Stomach (tissue), 9 donors: ENCODE data around the gene CLEC2A. TPM values are rescaled to one million over a fixed set of nuclear protein-coding genes. Genes with fewer than 3 reads are reported as not detected.

Experiments used
- DNase-seq, 2 donors: peaks; one replicate each; pipeline versions ENCODE4 v3.0.0 to v3.0.0-alpha.2; 2013 to 2019
- H3K27ac ChIP-seq, 5 donors: fragments of 200-600 bp in 4 of 5; sonication (generic) in 4 of 5; one replicate each; pipeline ENCODE4 v1.5.1; 2013 to 2019; ENCODE audit warnings: mild to moderate bottlenecking in 1 of 5, moderate library complexity in 1 of 5
- H3K27me3 ChIP-seq, 3 donors: fragments of 200-600 bp; sonication (generic); one replicate each; pipeline ENCODE4 v1.5.1; 2017 to 2019; ENCODE audit warnings: mixed run types in 1 of 3
- H3K36me3 ChIP-seq, 4 donors: fragments of 200-600 bp; sonication (generic); 1 replicate in 3 of 4; 2 replicates in 1 of 4; pipeline ENCODE4 v1.5.1; 2016 to 2019
- H3K4me1 ChIP-seq, 4 donors: fragments of 200-600 bp; sonication (generic); one replicate each; pipeline ENCODE4 v1.5.1; 2016 to 2019
- H3K4me3 ChIP-seq, 4 donors: fragments of 200-600 bp; sonication (generic) in 3 of 4; one replicate each; pipeline ENCODE4 v1.5.1; 2016 to 2019; ENCODE audit warnings: mild to moderate bottlenecking in 1 of 4
- H3K9me3 ChIP-seq, 4 donors: fragments of 200-600 bp; sonication (generic); one replicate each; pipeline ENCODE4 v1.5.1; 2016 to 2019
- EP300 ChIP-seq: sonication (generic); formaldehyde crosslinking; IDR thresholded peaks from one replicate; pipeline ENCODE4 v1.6.1; 2017; ENCODE audit warnings: antibody characterized with exemption
- POLR2A ChIP-seq, 4 donors: fragments of 450-650 bp; IDR thresholded peaks; one replicate each; pipeline ENCODE4 v1.6.1; 2016; ENCODE audit warnings: antibody characterized with exemption in 4 of 4, control low read depth in 2 of 4, mild to moderate bottlenecking in 1 of 4, moderate library complexity in 1 of 4
- POLR2AphosphoS5 ChIP-seq, 3 donors: sonication (generic); formaldehyde crosslinking; IDR thresholded peaks; one replicate each; pipeline ENCODE4 v1.6.1; 2016; ENCODE audit warnings: antibody characterized with exemption in 3 of 3
- WGBS, 5 donors: extraction: QIAGEN DNeasy Blood & Tissue Kit in 3 of 5; methylation state at CpG; one replicate each; pipeline versions ENCODE4 v1.1.5 to v1.1.7; 2013 to 2018; 5-methylcytosine and 5-hydroxymethylcytosine counted together
- intact Hi-C: fragments of 100-400 bp; cut with DNase I; formaldehyde crosslinking; loops from one replicate; pipeline ENCODE4 v1.15.1; 2023; ENCODE audit warnings: low total_unique reads
- polyA plus RNA-seq, 3 donors: library from polyadenylated mRNA; stranded (reverse); fragments of 200-250 nt; gene quantifications; one replicate each; pipeline ENCODE4 v1.2.3, GENCODE V29; 2013
- total RNA-seq, 5 donors: library from RNA; depleted of rRNA; stranded (reverse); fragments of >200 nt; gene quantifications; one replicate each; pipeline versions ENCODE4 v1.1.0 to v1.2.3, GENCODE V29; 2014 to 2016
- TF ChIP-seq, protein P1 (sequence below), 7 experiments: fragments of 450-650 bp in 4 of 7; fragments of 200-600 bp in 3 of 7; sonication (generic) in 3 of 7; IDR thresholded peaks; one replicate each; pipeline ENCODE4 v1.5.1; 2016 to 2019; ENCODE audit warnings: antibody characterized with exemption in 7 of 7, control low read depth in 2 of 7, mild to moderate bottlenecking in 1 of 7
- donor health status: healthy with polysubstance abuse.
- donor health status: Bipolar disorder and iron deficiency.
- donor health status: healthy.

The CLEC2A gene
- total and polyA plus RNA-seq, 8 donors = not detected

DNA sequence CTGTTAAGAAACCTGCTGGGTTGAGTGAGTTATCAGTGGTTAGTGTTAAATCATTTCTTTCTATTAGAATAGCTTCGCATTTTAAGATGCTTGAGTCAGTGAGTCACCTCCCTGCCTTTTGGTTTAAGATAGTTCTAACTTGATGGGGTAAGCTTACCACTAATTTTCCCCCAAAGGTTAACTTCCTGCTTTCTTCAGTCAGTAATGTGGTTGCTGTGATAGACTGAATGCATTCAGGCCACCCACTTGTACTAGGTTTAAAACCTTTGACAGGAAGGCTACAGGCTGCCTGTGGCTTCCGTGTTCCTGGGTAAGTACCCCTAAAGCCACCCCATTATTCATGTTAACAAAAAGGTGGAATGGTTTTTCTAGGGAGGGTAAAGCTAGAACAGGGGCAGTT is 25.3 kb downstream of the CLEC2A start:
- no peaks in the 10 kb centered on the region for H3K4me1 ChIP-seq
- no peak overlapping the region for H3K4me3 ChIP-seq
- H3K27ac ChIP-seq = no peak overlapping the region
- peak in 1 of 2 donors; percentile 33 for DNase-seq
- intact Hi-C loops = loop anchor here (10.0 kb wide), 1 partner anchor 92 kb away; no protein-coding TSS in a partner anchor
- peaks cover 23 to 50% (median 35%) of the 10 kb centered on the region in 4 donors for H3K9me3 ChIP-seq
- WGBS, 5 donors = 68 to 78% (median 76%) methylated on average over 2 of the region's 2 CpGs
- no peak for TF ChIP-seq POLR2A (IDR thresholded peaks at IDR 0.05)
- no peaks in the 10 kb centered on the region for H3K27me3 ChIP-seq
- no peaks in the 10 kb centered on the region for H3K36me3 ChIP-seq

DNA sequence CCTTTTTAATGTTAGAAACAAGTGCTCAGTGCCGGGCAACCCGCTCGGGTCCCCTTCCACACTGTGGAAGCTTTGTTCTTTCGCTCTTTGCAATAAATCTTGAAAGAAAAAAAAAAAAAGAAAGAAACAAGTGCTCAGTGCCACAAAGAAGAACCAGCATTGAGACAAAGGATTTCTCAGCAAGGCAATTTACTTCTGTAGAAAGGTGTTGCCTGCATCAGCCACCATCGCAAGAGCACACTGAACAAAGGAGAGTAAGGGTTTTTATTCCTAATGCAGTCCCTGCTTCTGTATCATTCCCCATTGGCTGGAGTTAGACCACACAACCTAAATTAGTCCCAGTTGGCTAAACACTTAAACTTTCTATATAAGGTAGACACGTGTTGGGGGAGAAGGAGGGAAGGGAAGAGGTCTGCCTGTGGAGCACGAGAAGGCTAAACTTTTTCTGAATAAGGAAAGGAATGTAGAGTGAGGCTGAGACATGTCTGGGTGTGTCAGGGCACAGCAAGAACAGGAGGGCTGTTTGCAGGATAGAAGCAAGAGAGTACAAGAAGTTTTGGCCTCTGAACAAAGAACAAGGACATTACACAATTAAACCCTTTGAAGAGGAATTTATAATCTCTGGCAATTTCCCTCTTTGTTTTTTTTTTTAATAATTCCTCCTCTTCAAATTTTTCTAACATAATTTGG is 29.5 kb downstream of the CLEC2A start:
- Histone ChIP-seq H3K36me3 (no peaks in the 10 kb centered on the region), H3K4me1 (no peaks in the 10 kb centered on the region), H3K27me3 (no peaks in the 10 kb centered on the region), H3K9me3 (peaks cover 7 to 23% (median 15%) of the 10 kb centered on the region in 4 donors), H3K27ac (no peak overlapping the region), H3K4me3 (no peak overlapping the region)
- intact Hi-C loops = loop anchor here (10.0 kb wide), 1 partner anchor 88 kb away; no protein-coding TSS in a partner anchor
- TF ChIP-seq EP300 (no peak), POLR2A (IDR thresholded peaks at IDR 0.05) (no peak), POLR2AphosphoS5 (IDR thresholded peaks at IDR 0.05) (no peak)
- TF ChIP-seq, protein P1, sequence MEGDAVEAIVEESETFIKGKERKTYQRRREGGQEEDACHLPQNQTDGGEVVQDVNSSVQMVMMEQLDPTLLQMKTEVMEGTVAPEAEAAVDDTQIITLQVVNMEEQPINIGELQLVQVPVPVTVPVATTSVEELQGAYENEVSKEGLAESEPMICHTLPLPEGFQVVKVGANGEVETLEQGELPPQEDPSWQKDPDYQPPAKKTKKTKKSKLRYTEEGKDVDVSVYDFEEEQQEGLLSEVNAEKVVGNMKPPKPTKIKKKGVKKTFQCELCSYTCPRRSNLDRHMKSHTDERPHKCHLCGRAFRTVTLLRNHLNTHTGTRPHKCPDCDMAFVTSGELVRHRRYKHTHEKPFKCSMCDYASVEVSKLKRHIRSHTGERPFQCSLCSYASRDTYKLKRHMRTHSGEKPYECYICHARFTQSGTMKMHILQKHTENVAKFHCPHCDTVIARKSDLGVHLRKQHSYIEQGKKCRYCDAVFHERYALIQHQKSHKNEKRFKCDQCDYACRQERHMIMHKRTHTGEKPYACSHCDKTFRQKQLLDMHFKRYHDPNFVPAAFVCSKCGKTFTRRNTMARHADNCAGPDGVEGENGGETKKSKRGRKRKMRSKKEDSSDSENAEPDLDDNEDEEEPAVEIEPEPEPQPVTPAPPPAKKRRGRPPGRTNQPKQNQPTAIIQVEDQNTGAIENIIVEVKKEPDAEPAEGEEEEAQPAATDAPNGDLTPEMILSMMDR (IDR thresholded peaks at IDR 0.05) = no peak
- DNase-seq = no peak
- whole genome bisulfite sequencing, 5 donors = 85 to 94% (median 89%) methylated on average over 7 of the region's 7 CpGs

DNA sequence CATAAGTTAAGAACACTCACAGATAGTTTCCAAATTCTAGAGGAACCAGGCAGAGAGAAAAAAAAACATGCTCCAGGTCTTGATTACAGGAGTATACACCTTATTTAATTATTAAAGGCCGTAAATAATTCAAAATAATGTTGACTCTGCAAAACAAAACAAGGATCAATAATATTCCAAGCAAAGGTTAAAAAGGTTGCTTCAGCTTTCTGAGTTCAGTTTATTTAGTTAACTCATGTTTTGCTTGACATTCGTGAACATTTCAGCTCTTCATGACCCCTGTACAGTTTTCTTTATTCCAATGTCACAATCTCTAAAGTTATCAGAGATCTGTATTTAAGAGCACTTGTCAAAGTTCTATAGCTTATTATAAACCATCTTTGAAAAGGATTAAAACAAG is 31.2 kb downstream of the CLEC2A start:
- Histone ChIP-seq H3K27me3 (no peaks in the 10 kb centered on the region), H3K9me3 (peaks cover 7 to 23% (median 15%) of the 10 kb centered on the region in 4 donors), H3K4me3 (no peak overlapping the region), H3K27ac (no peak overlapping the region), H3K36me3 (no peaks in the 10 kb centered on the region), H3K4me1 (no peaks in the 10 kb centered on the region)
- intact Hi-C loops = loop anchor here (10.0 kb wide), 1 partner anchor 86 kb away; no protein-coding TSS in a partner anchor
- no peak for TF ChIP-seq POLR2A (IDR thresholded peaks at IDR 0.05)
- no peak for TF ChIP-seq EP300
- no peak for TF ChIP-seq POLR2AphosphoS5 (IDR thresholded peaks at IDR 0.05)
- TF ChIP-seq, protein P1 (IDR thresholded peaks at IDR 0.05) = no peak
- no peak for DNase-seq
- WGBS, 5 donors = 54 to 70% (median 60%) methylated on average over 2 of the region's 2 CpGs

DNA sequence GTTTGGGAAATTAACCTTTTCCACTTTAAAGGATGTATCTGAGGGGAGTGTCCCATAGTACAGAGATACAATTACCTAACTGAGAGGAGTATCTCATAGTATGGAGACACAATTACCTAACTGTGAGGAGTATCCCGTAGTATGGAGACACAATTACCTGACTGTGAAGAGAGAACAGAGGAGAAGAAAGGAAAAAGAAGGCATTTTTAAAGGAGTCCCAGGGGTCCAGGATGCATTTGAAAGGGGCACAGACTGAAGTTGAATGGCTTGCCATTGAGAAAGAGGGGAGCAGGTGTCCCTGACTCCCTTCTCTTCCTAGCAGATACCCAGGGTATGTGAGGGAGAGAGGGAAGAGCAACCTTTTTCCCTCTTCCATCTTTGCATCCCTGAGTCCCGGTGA is 33.0 kb downstream of the CLEC2A start:
- DNase-seq = no peak
- Histone ChIP-seq H3K4me3 (no peak overlapping the region), H3K27me3 (no peaks in the 10 kb centered on the region), H3K36me3 (no peaks in the 10 kb centered on the region), H3K9me3 (peaks cover 7 to 21% (median 15%) of the 10 kb centered on the region in 4 donors), H3K27ac (no peak overlapping the region), H3K4me1 (no peaks in the 10 kb centered on the region)
- 71 to 95% (median 94%) methylated on average over 2 of the region's 2 CpGs for WGBS, 5 donors
- intact Hi-C loops = no loop called here
- TF ChIP-seq POLR2A (IDR thresholded peaks at IDR 0.05) = no peak
- TF ChIP-seq EP300 = no peak
- no peak for TF ChIP-seq POLR2AphosphoS5 (IDR thresholded peaks at IDR 0.05)
- TF ChIP-seq, protein P1 (IDR thresholded peaks at IDR 0.05) = no peak

DNA sequence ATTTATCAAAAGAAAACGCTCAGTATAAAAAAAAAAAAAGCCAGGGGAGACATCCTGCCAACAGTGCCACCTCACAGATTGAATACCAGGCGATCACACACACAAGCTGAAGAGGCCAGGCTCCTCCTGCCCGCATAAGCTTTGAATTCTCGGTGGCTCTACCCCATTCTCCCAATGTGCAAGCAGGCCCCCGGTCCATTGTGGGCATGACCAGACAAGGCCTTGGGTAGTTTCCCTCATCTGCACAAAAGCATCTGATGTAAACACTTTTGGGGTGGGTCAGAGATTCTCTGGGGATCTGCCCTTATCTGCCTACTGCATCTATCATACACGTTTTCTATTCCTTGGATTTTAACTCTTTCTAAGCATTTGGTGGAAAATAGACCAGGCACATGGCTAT is 34.6 kb downstream of the CLEC2A start:
- H3K27ac ChIP-seq = no peak overlapping the region
- intact Hi-C loops = no loop called here
- no peaks in the 10 kb centered on the region for H3K4me1 ChIP-seq
- H3K4me3 ChIP-seq = no peak overlapping the region
- no peak for DNase-seq
- no peaks in the 10 kb centered on the region for H3K27me3 ChIP-seq
- H3K9me3 ChIP-seq = peaks cover 3 to 9% (median 7%) of the 10 kb centered on the region in 4 donors
- TF ChIP-seq, protein P1 (IDR thresholded peaks at IDR 0.05) = no peak
- TF ChIP-seq POLR2AphosphoS5 (IDR thresholded peaks at IDR 0.05) (no peak), EP300 (no peak), POLR2A (IDR thresholded peaks at IDR 0.05) (no peak)
- no peaks in the 10 kb centered on the region for H3K36me3 ChIP-seq
- 71 to 79% (median 74%) methylated on average over 6 of the region's 6 CpGs for WGBS, 5 donors
